Measurements from ENCODE around the gene TMEM117.
A peak's percentile ranks its signal among the peaks of the same experiment; 100 is the strongest.
"Not testable (repeated sequence)": the region's sequence is repeated elsewhere in the genome, so short reads cannot be mapped to it uniquely, and the experiment has no call there.

Gene TMEM117

GRCh38 chr12:44174053-44174452 lies 338.2 kb downstream of the TMEM117 start:
- no peak for DNase-seq

DNA sequence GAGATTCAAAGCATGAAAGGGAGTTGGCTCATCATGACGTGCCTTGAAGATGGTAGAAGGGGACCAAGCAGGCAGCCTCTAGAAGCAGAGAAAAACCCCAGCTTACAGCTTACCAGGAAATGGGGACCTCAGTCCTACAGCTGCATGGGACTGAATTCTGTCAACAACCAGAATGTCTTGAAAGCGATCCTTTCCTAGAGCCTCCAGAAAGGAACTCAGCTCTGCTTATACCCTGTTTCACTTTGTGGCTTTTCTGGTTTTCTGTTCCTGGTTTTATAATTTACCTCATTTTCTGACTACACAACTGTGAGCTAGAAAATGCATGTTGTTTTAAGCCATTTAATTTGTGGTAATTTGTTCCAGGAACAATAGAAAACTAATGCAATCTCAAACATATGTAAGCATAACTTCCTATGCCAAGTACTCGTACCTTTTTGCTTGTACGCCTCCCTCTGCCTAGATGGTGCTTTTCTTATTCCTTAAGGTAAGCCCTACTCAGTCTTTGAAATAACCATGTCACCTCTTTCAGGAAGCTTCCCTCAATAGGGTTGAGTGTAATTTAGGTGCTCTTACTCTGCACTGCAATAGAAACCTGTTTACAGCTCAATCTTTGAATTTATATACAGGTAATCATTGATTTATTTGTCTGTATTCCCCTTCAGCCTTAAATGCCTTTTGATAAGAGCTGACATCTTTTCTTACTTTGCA lies 348.8 kb downstream of the TMEM117 start:
- WGBS (ENCODE audit: extremely low coverage, insufficient coverage, insufficient read length): no CpG with 5 or more reads among the region's 4 CpGs
- Histone ChIP-seq H3K18ac (ENCODE audit: low read length) (no peak overlapping the region), H3K36me3 (ENCODE audit: control insufficient read depth in 1 of 2, insufficient read depth in 2 of 2, low read length in 2 of 2) (no peaks in the 10 kb centered on the region), H3K9ac (ENCODE audit: low read length) (no peak overlapping the region), H3K9me3 (ENCODE audit: insufficient read depth, low read depth, low read length) (no peaks in the 10 kb centered on the region), H2BK12ac (ENCODE audit: low read length) (no peak overlapping the region), H4K91ac (ENCODE audit: low read depth, low read length) (no peak overlapping the region), H4K8ac (ENCODE audit: low read depth, low read length) (no peak overlapping the region), H3K27me3 (ENCODE audit: insufficient read depth, low read length) (no peaks in the 10 kb centered on the region), H2BK120ac (ENCODE audit: insufficient read depth, low read length, poor library complexity) (no peak overlapping the region), H2AK5ac (ENCODE audit: low read length) (no peak overlapping the region), H3K4ac (ENCODE audit: low read depth, low read length) (no peak overlapping the region), H3K4me2 (ENCODE audit: low read length) (no peak overlapping the region), H2BK5ac (ENCODE audit: low read depth, low read length, poor library complexity) (no peak overlapping the region), H3K79me2 (ENCODE audit: control insufficient read depth, insufficient read depth, low read length, poor library complexity) (no peaks in the 10 kb centered on the region), H3K79me1 (ENCODE audit: low read length) (no peaks in the 10 kb centered on the region), H4K12ac (ENCODE audit: low read depth, low read length) (no peak overlapping the region), H2AFZ (ENCODE audit: insufficient read depth, low read length, poor library complexity) (no peak overlapping the region), H3K23ac (ENCODE audit: low read length) (peak overlapping the region; percentile 76), H3K27ac (ENCODE audit: low read depth, low read length) (no peak overlapping the region), H3K14ac (ENCODE audit: low read length) (no peak overlapping the region), H3K4me1 (ENCODE audit: control insufficient read depth in 1 of 2, insufficient read depth in 2 of 2, low read length in 2 of 2) (no peaks in the 10 kb centered on the region), H3K4me3 (ENCODE audit: low read depth, low read length) (no peak overlapping the region)
- no peak for DNase-seq

More at GRCh38 chr12:44174053-44174452, 338.2 kb downstream of the TMEM117 start:
- Histone ChIP-seq H3K27me3 (ENCODE audit: insufficient read depth, low read length) (no peaks in the 10 kb centered on the region), H2BK12ac (ENCODE audit: low read length) (no peak overlapping the region), H3K9me3 (ENCODE audit: insufficient read depth, low read depth, low read length) (no peaks in the 10 kb centered on the region), H3K4me1 (ENCODE audit: control insufficient read depth in 1 of 2, insufficient read depth in 2 of 2, low read length in 2 of 2) (no peaks in the 10 kb centered on the region), H3K4me3 (ENCODE audit: low read depth, low read length) (no peak overlapping the region), H2BK5ac (ENCODE audit: low read depth, low read length, poor library complexity) (no peak overlapping the region), H4K91ac (ENCODE audit: low read depth, low read length) (no peak overlapping the region), H4K12ac (ENCODE audit: low read depth, low read length) (no peak overlapping the region), H3K36me3 (ENCODE audit: control insufficient read depth in 1 of 2, insufficient read depth in 2 of 2, low read length in 2 of 2) (no peaks in the 10 kb centered on the region), H2BK120ac (ENCODE audit: insufficient read depth, low read length, poor library complexity) (no peak overlapping the region), H3K23ac (ENCODE audit: low read length) (no peak overlapping the region), H2AK5ac (ENCODE audit: low read length) (no peak overlapping the region), H3K79me2 (ENCODE audit: control insufficient read depth, insufficient read depth, low read length, poor library complexity) (no peaks in the 10 kb centered on the region), H3K18ac (ENCODE audit: low read length) (no peak overlapping the region), H3K14ac (ENCODE audit: low read length) (no peak overlapping the region), H3K4me2 (ENCODE audit: low read length) (no peak overlapping the region), H3K4ac (ENCODE audit: low read depth, low read length) (no peak overlapping the region), H4K8ac (ENCODE audit: low read depth, low read length) (no peak overlapping the region), H2AFZ (ENCODE audit: insufficient read depth, low read length, poor library complexity) (no peak overlapping the region), H3K27ac (ENCODE audit: low read depth, low read length) (no peak overlapping the region), H3K79me1 (ENCODE audit: low read length) (no peaks in the 10 kb centered on the region), H3K9ac (ENCODE audit: low read length) (no peak overlapping the region)

- H3K27me3 ChIP-seq (ENCODE audit: insufficient read depth, low read length): no peaks in the 10 kb centered on the region
- no peak overlapping the region for H3K18ac ChIP-seq (ENCODE audit: low read length)
- H3K27ac ChIP-seq (ENCODE audit: low read depth, low read length): no peak overlapping the region
- no CpG with 5 or more reads among the region's 1 CpG for WGBS (ENCODE audit: extremely low coverage, insufficient coverage, insufficient read length)
- H4K8ac ChIP-seq (ENCODE audit: low read depth, low read length): no peak overlapping the region
- H4K12ac ChIP-seq (ENCODE audit: low read depth, low read length): no peak overlapping the region
- H2AFZ ChIP-seq (ENCODE audit: insufficient read depth, low read length, poor library complexity): no peak overlapping the region
- H3K79me2 ChIP-seq (ENCODE audit: control insufficient read depth, insufficient read depth, low read length, poor library complexity): no peaks in the 10 kb centered on the region
- no peaks in the 10 kb centered on the region for H3K36me3 ChIP-seq (ENCODE audit: control insufficient read depth in 1 of 2, insufficient read depth in 2 of 2, low read length in 2 of 2)
- H3K4ac ChIP-seq (ENCODE audit: low read depth, low read length): no peak overlapping the region
- H3K79me1 ChIP-seq (ENCODE audit: low read length): no peaks in the 10 kb centered on the region
- H3K4me2 ChIP-seq (ENCODE audit: low read length): no peak overlapping the region
- no peak overlapping the region for H3K23ac ChIP-seq (ENCODE audit: low read length)
- H4K91ac ChIP-seq (ENCODE audit: low read depth, low read length): no peak overlapping the region
- no peak overlapping the region for H3K14ac ChIP-seq (ENCODE audit: low read length)
- H2AK5ac ChIP-seq (ENCODE audit: low read length): no peak overlapping the region
- no peaks in the 10 kb centered on the region for H3K9me3 ChIP-seq (ENCODE audit: insufficient read depth, low read depth, low read length)
- no peaks in the 10 kb centered on the region for H3K4me1 ChIP-seq (ENCODE audit: control insufficient read depth in 1 of 2, insufficient read depth in 2 of 2, low read length in 2 of 2)
- H2BK5ac ChIP-seq (ENCODE audit: low read depth, low read length, poor library complexity): no peak overlapping the region
- H3K4me3 ChIP-seq (ENCODE audit: low read depth, low read length): no peak overlapping the region
- no peak for DNase-seq
- no peak overlapping the region for H2BK12ac ChIP-seq (ENCODE audit: low read length)
- H2BK120ac ChIP-seq (ENCODE audit: insufficient read depth, low read length, poor library complexity): no peak overlapping the region
- H3K9ac ChIP-seq (ENCODE audit: low read length): no peak overlapping the region
These were observed 357.4 kb downstream of the TMEM117 start for GRCh38 chr12:44193281-44193680.

DNA sequence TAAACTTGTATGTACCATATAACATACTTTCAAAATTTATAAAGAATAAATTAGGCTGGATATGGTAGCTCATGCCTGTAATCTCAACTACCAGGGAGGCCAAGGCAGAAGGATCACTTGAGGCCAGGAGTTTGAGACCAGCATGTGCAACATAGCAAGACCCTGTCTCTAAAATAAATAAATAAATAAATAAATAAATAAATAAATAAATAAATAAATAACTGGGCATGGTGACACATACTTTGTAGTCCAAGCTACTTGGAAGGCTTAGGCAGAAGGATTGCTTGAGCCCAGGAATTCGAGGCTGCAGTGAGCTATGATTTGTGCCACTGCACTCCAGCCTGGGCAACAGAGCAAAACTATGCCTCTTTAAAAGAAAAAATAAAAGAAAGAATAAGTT lies 359.8 kb downstream of the TMEM117 start:
- H3K27me3 ChIP-seq (ENCODE audit: insufficient read depth, low read length); H3K14ac ChIP-seq (ENCODE audit: low read length); H2AK5ac ChIP-seq (ENCODE audit: low read length); H2BK5ac ChIP-seq (ENCODE audit: low read depth, low read length, poor library complexity); H2AFZ ChIP-seq (ENCODE audit: insufficient read depth, low read length, poor library complexity); H3K79me2 ChIP-seq (ENCODE audit: control insufficient read depth, insufficient read depth, low read length, poor library complexity); H3K18ac ChIP-seq (ENCODE audit: low read length); H4K12ac ChIP-seq (ENCODE audit: low read depth, low read length); H3K4ac ChIP-seq (ENCODE audit: low read depth, low read length); H3K79me1 ChIP-seq (ENCODE audit: low read length); H3K4me2 ChIP-seq (ENCODE audit: low read length); H2BK12ac ChIP-seq (ENCODE audit: low read length); H3K23ac ChIP-seq (ENCODE audit: low read length); H4K91ac ChIP-seq (ENCODE audit: low read depth, low read length); H3K4me1 ChIP-seq (ENCODE audit: control insufficient read depth in 1 of 2, insufficient read depth in 2 of 2, low read length in 2 of 2); H3K9me3 ChIP-seq (ENCODE audit: insufficient read depth, low read depth, low read length); H2BK120ac ChIP-seq (ENCODE audit: insufficient read depth, low read length, poor library complexity); H3K27ac ChIP-seq (ENCODE audit: low read depth, low read length); H3K9ac ChIP-seq (ENCODE audit: low read length); DNase-seq; H4K8ac ChIP-seq (ENCODE audit: low read depth, low read length); H3K36me3 ChIP-seq (ENCODE audit: control insufficient read depth in 1 of 2, insufficient read depth in 2 of 2, low read length in 2 of 2); H3K4me3 ChIP-seq (ENCODE audit: low read depth, low read length): not testable (repeated sequence)
- no CpG with 5 or more reads among the region's 1 CpG for WGBS (ENCODE audit: extremely low coverage, insufficient coverage, insufficient read length)

All from trophoblast cell (in vitro differentiated cells and primary cell).